Erythroblast (primary cell): ENCODE results near the gene DNAJB12.

ENCODE experiments used
- GATA1 ChIP-seq: IDR thresholded peaks from 2 replicates; pipeline ENCODE4 v1.6.1; 2011; ENCODE audit warnings: low read depth, mild to moderate bottlenecking, control low read depth, low read length, moderate library complexity
- POLR2A ChIP-seq: IDR thresholded peaks from 2 replicates; pipeline ENCODE4 v1.6.1; 2011; ENCODE audit warnings: mild to moderate bottlenecking, low read length

GRCh38 chr10:72386916-72387586 lies 32.3 kb upstream of the DNAJB12 start:
- no peak for TF ChIP-seq POLR2A
- TF ChIP-seq GATA1 = no peak
